GM19238 (cell line): ENCODE measurements around the gene TBC1D1.
A peak's percentile ranks its signal among the peaks of the same experiment; 100 is the strongest.
"Not testable (repeated sequence)": the region's sequence is repeated elsewhere in the genome, so short reads cannot be mapped to it uniquely, and the experiment has no call there.

ENCODE experiments used
- DNase-seq: peaks from one replicate; pipeline ENCODE4 v3.0.0; 2011; ENCODE audit warnings: low spot score; ENCODE audit not compliant: insufficient read length

The TBC1D1 gene

DNA sequence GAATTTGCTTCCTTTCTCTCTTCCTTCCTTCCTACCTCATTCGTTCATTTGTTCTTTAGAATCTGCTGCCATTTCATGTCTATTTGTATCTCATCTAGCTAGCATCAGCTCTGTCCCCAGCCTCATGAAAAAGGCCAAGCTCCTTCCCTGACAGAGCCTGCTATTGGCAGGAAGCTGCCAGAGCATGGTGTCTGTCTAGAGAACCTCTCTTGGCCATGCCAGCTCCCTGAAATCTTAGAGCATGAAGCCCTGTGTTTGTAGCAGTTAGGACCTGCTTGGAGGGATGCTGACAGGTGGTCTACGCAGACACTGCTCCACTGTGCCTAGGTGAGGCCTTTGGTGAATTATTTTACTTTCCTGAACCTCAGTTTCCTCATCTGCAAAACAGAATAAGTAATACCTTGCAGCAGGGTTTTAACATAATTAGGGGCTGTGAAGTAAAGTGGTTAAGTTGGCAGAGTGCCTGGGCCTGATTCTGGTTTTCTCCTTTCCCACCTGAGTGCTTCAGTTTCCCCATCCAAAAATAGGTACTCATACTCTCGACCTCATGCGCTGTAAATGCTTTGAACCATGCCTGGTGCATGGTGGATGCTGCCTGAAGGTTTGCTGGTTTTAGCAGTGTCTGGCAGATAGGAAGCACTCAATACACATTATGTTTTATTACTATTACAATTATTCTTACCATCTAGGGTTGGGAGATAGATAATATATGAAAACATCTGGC is 74.0 kb downstream of the TBC1D1 start:
- DNase-seq: no peak

DNA sequence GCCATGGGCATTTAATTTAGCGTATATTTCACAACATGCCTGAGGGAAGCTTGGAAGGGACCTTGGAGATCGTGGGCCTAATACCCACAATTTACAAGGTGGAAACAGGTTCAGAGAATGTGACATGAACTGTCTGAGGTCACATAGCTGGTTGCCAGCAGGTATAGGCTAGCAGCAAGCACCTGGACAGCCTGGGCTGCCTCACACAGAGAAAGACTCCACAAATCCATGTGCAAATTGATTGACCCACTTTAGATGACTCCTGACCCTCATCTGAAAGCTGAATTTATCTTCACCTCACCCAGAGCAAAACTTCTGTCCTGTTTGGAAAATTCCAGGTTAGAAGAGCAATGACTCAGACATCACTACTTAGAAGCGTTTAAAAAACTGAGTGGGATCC is 75.2 kb downstream of the TBC1D1 start:
- DNase-seq: no peak

DNA sequence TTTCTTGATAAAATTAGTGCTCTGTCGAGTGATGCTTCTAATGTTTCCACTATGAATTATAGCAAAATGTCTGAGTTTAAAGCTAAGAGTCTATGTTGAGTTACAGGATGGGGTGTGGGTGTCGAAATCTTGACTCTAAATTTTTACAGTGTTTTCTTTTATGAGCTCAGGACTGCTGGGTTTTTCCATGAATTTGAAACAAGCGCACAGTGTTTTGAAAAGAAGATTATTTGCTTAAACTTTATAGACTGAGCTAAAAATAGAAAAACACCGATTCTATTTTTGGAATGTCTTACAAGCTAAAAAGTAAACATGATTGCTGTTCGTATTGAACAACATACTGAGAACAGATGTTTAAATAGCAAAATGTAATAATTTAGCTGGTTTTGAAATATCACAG is 76.9 kb downstream of the TBC1D1 start:
- no peak for DNase-seq

DNA sequence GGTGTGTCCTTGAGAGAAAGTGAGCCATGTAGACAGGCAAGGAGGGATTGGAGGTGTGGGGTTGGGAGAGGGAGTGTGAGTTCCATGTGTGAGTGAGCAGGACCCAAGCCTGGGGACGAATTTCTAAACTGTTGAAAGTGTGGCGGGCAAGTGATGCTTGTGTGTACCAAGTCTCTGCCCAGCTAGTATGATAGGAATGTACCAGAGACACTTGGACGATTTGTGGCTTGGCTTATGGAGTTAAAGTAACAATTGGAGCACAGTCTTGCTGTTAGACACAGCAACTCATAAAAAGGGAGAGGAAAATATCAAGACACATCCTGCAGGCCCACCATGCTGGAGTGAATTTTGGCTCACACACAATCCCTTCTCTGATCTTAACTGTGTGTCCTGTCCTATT is 77.9 kb downstream of the TBC1D1 start:
- DNase-seq: no peak

DNA sequence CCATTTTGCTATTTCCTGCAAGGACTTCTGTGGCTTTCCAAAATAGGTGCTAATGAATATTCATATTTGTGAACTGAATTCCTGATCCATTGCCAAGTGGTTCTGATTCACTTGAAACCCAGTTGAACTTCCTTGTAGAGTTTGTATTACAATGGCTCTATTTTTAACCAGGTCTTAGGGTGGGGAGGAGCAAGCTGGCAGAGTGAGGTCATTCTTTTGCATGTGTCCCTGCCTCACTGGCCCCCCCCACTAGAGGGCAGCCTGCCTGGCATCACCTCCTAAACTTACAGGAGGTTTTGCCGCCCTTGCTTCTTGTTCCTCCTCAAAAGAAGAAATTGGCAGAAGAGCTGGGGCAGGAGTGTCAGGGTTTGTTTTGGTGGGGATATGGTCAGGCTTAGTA is 79.8 kb downstream of the TBC1D1 start:
- DNase-seq: no peak

DNA sequence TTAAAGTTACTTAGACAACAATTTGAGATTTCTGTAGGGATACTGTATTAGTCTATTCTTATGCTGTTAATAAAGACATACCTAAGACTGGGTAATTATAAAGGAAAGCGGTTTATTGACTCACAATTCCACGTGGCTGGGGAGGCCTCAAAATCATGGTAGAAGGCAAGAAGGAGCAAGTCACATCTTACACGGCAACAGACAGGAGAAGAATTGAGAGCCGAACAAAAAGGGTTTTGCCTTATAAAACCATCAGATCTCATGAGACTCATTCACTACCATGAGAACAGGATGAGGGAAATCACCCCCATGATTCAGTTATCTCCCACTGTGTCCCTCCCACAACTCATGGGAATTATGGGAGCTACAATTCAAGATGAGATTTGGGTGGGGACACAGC is 80.3 kb downstream of the TBC1D1 start:
- DNase-seq: no peak

DNA sequence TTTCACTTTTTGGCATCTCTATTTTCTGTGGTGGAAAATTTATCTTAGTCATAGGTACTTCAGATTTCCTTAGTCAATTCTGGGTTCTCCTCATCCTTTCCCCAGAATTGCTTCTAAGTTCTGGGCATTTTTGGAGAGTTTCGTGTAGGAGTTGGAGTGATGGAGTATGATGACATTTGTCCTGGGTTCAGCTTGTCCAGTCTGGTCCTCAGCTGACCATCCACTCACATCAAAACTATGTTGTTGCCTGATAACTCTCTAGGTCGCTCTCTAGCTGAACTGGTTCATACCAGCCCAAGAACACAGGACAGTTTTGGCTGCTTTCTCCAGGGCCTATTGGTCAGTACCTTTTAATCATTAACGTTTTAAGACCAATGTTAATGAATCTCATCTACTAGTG is 82.6 kb downstream of the TBC1D1 start:
- DNase-seq: no peak

DNA sequence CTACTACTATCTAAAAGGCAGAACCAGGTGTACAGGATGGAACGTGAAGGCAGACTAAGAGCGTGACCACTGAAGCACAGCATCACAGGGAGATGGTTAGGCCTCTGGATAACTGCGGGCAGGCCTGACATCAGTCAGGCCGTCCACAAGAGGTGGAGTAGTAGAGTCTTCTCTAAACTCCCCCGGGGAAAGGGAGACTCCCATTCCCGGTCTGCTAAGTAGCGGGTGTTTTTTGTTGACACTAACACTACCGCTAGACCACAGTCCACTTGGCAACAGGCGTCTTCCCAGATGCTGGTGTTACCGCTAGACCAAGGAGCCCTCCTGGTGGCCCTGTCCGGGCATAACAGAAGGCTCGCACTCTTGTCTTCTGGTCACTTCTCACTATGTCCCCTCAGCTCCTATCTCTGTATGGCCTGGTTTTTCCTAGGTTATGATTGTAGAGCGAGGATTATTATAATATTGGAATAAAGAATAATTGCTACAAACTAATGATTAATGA is 84.5 kb downstream of the TBC1D1 start:
- DNase-seq: not testable (repeated sequence)

DNA sequence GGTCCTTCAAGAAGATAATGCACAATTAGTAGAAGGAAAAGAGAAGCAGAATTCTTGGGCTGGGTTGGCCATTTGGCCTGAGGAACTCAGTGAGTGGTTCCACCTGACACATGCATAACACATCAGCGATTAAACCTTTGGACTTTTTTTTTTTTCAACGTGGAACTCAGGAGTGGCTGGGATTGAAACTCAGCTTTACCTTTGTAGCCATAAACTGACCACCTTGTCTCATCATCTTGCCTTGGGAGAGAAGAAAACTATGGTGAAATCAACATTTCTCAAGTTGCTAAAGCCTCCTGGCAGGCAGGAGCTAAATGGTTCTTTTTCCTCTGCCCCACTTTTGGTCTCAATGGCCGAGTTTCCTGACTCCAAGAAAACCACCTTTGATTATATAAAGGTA is 85.6 kb downstream of the TBC1D1 start:
- DNase-seq: no peak

DNA sequence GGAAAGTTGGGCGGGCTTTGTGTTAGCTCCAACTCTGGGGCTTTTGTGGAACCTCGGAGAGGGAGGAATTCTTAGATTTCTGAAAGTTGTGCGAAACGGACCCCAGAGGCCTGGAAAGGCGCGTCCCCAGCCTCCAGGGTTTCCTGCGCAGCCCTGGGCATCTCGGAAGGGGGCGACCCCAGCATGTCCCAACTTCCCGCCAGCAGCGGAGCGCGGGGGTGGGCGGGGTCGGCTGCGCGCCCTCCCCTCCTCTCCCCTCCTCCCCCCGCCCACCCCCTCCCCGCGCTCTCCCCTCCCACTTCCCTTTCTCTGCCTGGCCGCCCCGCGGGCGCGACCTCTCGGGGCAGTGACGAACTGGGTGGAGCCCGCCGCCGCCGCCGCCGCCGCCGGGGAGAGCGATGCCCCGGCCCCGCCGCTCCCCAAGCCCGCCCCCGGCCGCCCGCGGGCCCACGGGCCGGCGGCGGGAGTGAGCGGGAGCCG is 86.1 kb downstream of the TBC1D1 start:
- DNase-seq: peak; percentile 81

DNA sequence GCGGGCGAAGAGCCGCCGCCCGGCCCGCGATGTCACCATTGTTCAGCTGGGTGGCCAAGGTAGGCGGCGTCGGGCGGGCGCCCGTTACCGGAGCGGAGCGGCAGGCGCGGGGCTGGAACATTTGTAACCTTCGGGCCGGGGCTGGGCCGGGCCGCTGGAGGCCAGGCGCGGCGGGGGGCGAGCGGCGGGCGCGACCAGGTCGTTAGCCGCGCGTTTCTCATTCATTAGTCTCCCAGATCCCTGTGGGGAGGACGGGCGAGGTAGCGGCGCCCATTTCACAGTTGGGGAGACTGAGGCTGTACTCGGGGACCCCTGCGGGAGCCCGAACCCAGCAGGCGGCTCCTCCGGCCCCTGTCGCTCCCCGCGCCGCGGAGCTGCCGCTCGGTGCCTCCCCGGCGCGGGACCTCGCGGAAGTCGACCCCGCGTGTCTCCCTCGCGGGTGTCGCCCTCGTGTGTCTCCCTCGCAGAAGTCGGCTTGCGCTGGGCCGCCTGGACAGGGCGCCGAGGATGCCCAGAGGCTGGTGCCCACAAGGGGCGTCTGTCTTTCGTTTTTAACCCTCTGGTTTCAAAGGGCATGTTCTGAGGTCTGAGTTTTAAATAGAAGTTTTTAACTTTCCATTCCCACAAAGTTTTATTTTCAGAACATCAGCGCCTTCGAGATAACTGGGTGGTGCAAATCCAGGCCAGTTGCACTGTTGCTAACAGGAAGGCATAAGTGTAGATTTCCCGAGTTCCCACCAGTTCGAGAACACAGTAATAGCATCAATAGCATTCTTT is 86.8 kb downstream of the TBC1D1 start:
- peak; percentile 65 for DNase-seq

DNA sequence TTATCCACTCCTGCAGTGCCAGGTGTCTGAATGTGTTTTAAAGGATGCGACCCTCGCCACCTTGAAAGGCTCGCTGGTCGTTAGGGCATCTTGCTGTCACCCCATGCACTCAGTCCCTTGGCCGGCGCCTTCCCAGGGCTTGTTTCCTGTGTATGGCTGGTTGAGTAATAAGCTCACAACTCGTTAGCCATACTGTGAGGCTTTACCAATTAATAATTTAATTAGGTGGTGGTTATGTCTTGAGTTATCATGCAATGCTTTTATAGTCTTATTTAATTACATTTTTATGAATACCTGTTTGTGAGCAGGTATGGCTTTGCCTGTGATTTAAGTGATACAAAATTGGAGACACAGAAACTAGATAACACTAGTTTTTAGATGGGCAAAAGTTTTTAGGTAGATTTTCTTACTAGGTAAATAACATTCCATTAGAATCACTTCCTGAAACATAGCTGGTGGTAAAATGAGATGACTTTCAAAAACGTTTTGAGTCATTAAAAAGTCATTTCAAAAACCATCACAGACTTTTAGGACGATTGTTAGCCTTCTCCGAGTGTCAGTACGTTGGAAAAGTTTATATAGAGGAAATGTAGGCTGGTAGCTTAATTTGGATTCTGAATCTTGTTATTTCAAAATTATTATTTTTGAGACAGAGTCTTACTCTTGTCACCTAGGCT is 87.5 kb downstream of the TBC1D1 start:
- DNase-seq: no peak

DNA sequence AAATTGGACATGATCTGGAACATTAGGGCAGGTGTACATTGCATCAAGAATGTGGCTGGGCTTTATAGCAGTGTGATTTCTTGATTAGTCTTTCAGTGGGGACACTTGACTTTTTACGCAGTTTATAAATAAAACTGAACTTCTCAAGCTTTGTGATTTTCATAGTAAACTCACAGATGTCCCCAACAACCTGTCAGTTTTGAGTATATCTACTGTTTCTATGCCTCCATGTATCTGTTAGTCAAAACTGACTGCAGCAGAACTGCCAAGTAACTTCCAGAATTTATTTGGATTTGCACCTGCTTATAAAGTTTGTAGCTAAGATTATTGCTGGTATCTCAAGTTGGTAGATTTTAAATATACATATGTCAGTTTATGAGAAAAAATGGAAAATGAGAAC is 89.4 kb downstream of the TBC1D1 start:
- no peak for DNase-seq

DNA sequence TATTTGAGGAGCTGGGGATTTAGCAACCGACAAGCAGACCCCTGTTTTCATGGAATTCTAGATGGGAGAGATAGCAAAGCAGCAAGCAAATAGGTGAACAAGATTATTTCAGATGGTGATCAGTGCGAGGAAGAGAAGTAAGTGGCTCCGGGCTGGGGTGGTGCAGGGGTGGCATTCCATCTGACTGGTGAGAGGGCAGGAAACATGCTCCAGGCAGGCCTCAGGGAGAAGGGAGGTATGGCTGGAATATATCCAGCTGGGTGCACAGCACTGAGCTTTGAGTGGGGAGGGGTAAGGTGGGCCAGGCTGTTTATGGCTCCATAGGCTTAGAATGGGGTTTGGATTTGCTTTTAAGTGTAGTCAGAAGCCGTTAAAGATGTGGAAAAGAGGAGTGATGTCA is 90.5 kb downstream of the TBC1D1 start:
- no peak for DNase-seq

DNA sequence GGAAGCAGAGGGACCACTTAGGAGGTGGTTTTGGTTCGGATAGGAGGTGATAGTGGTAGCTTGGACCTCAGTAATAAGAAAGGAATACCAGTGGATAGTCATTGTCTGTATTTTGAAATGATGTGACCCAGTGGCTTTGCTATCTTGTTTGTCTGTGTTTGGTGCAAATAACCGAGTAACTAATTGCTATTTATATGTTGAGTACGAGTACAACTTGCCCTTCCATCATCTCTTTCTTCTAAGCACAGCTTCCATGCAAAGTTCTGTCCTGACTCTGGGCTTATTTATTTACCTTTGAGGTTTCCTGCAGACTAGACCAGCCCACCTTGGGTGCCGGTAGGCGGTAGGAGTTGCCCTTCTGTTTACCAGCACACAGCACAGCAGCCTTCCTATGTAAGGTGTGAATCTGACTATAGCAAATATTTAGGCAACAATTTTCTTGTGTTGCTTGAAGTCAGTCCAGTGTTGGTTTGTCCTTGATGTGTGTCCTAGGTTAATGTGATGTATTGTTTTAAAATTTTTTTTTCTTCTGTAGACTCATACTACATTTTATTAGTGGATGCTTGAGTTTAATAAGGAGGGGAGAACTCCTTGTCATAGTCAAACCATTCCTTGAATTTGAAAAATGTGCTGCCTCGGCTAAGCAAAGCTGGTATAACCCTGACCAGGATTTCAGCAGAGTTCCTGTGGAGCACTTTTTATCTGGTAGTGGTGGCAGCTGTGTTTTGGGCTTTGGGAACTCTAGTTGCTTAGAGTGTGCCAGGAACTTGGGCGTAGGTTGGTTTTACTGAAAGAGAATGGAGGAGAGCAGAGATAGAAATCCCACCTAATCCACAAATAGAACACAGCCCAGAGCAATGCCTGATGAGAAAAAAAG is 91.2 kb downstream of the TBC1D1 start:
- DNase-seq: no peak

DNA sequence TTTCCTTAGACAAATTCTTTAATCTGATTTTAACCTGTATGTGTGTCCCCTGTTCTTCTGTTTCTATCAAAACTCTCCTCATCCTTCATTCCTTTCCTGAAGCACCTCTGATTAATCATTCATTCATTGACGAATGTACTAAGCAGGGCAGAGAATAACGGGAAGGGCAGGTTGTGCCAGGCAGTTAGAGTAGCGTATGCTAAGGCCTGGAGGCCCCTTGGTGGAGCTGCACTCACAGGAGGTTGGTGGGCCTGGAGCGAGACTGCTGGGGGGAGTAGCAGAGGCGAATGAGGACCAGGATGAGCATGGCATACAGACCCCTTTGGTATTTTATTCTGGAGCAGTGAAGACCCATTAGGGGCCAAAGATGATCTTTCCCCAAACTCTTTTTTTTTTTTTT is 91.9 kb downstream of the TBC1D1 start:
- DNase-seq: no peak

DNA sequence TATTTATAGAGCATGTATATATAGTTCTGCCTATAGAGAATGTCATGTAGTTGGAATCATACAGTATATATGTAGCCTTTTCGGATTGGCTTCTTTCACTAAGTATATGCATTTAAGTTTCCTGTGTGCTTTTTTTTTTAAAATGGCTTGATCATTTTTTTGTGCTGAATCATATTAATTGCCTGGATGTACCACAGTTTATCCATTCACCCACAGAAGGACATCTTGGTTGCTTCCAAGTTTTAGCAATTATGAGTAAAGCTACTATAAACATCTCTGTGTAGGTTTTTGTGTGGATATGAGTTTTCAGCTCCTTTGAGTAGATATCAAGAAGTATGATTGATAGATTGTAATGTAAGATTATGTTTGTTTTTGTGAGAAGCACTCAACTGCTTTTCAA is 93.1 kb downstream of the TBC1D1 start:
- no peak for DNase-seq

DNA sequence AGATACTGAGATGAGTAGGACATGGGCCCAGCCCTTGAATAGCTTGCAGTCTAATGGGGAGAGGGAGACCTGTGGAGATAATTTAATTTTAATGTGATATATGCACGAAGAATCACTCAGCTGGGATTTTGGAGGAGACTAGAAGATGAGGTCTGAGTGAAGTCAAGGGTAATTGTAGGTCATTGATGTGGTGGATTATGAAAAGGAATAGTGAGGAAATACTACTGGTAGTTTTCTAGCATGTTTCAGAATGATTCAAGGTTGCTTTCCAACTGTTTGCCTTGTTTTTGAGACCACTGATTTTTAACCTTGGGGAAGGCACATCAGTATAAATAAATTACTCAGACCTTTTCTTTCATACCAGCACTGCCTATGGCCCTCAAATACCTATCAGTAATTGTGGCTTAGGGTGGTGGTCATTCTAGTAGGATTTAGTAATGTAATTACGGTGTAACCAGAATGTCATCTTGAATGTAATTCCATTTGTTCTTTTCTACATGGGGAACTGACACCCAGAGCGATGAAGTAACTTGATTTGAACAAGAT is 94.9 kb downstream of the TBC1D1 start:
- no peak for DNase-seq

DNA sequence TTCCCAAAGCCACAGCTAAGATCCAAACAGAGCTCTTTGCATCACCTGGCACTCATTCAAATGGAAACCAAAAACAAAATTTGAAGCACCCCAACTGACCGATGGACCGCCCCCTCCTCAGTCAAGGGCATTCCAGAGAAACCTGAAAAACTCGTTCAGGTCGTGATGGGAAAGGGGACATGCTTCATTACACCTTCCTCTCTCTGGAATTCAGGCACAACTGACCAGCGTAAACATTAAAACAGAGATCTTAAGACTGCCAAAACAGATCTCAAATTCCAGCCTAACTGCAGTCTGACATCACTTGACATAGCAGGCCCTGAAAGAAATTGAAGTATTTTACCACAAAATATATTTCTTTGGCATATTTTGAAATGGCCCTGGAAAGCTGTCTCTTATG is 97.8 kb downstream of the TBC1D1 start:
- no peak for DNase-seq

DNA sequence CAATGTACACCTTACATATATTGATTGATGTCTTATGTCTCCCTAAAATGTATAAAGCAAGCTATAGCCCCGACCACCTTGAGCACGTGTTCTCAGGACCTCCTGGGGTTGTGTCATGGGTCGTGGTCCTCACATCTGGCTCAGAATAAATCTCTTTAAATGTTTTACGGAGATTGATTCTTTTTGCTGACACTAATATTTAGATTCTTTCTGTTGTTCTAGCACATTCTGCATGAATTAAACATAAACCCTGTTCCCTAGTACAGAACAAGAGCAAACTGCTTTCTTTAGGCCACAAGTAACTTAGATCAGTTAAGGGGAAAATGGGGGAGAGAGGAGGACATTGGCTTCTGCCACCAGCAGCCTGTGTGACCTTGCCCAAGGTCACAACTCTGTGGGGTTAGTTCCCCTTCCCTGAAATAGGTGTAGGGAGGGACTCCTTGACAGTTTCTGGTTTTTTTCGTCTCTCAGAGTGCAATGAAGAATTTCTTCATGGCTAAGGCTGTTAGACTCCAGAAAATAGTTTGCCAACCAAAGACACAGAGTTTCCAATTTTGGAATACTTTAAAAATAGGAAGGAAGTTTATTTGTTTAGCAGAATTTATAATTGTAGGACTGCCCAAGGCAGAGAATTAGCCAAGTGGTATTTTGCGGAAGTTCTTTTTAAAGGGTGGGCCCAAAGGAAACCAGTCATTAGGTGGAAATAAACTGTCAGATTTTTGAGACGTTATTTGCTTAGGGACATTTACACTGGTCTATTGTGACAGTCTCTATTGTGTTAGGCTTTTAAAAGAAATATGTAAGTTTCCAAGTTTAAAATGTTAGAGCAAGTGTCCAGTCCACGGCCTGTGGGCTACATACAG is 98.7 kb downstream of the TBC1D1 start:
- DNase-seq: no peak
